ENCODE measurements around the gene SPAST. TPM values are rescaled to one million over a fixed set of nuclear protein-coding genes. Genes with fewer than 3 reads are reported as not detected.

Gene SPAST
- total RNA-seq, 1 experiment from 2014 or later: 16.2 TPM

DNA sequence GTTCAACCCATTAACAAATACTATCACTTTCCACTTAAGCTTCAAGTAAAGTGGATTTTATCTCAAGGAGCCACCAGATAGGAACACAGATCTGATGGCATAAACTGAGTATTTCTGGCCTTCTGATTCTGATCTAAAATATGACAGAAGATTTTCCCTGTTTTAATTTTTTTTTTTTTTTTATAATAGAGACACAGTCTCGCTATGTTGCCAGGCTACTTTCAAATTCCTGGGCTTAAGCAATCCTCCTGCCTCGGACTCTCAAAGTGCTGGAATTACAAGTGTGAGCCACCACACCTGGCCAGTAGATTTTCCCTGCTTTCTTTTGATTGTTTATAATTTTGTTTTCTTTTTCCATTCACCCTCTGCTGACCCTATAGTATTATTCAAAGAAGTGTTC lies 65.7 kb downstream of the SPAST start:
- no peaks in the 10 kb centered on the region for H3K9me2 ChIP-seq (ENCODE audit: insufficient read depth)

DNA sequence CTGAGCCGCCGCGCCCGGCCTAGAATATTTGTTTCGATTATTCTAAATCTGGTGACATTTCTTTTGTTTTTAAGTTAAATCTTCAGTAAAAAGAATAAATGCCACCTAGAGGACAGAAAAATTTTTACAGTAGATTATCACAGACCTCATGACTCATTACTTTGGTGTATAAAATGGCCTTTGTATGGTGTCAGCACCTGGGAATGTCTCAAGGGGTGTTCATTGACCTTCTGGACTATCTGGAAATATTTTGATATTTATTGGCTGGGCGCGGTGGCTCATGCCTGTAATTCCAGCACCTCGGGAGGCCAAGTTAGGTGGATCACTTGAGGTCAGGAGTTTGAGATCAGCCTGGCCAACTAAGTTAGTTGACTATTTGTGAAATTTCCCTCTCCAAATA lies 72.1 kb downstream of the SPAST start:
- CTCF ChIA-PET: interaction anchor here (1.5 kb wide), 1 partner anchor 72 kb away, joined by 5 read pairs; the partner anchor contains the start of gene SPAST
- H3K4me3 ChIP-seq (replicated peaks in 1 of 2; ENCODE audit: low read depth in 1 of 2, low read length in 2 of 2): peak overlapping the region in 1 of 2 experiments; percentile 16; a peak in 2 of 4 replicates
- H3K9me3 ChIP-seq (ENCODE audit: control insufficient read depth in 1 of 2, insufficient read depth in 1 of 2, low read depth in 1 of 2, low read length in 2 of 2): no peaks in the 10 kb centered on the region
- H4K20me1 ChIP-seq (ENCODE audit: insufficient read depth): no peaks in the 10 kb centered on the region
- intact Hi-C loops (cut with micrococcal nuclease): loop anchor here (1.0 to 5.0 kb wide), 2 partner anchors 72 to 722 kb away; partner anchors contain the start of gene SPAST
- no peaks in the 10 kb centered on the region for H3K79me2 ChIP-seq (ENCODE audit: insufficient read depth, low read length)
- RAD21 ChIA-PET (ENCODE audit: low non-redundant PET in 1 of 2, low total read pairs in 2 of 2, uncharacterized antibody in 2 of 2, unreplicated experiment in 2 of 2): no interaction called here
- no peaks in the 10 kb centered on the region for H3K9me2 ChIP-seq (ENCODE audit: insufficient read depth)
- BruUV-seq (replicated peaks): no TSS peak
- peak overlapping the region; percentile 49; the same call in 1 of the 2 replicates for H3K27ac ChIP-seq (ENCODE audit: low read depth, low read length)
- H2AFZ ChIP-seq (ENCODE audit: low read depth, low read length, poor library complexity, severe bottlenecking): no peak overlapping the region
- no peaks in the 10 kb centered on the region for H3K36me3 ChIP-seq (ENCODE audit: control insufficient read depth in 1 of 2, insufficient read depth in 2 of 2, low read length in 2 of 2)
- ATAC-seq: peak; percentile 96
- H3K4me1 ChIP-seq (ENCODE audit: control insufficient read depth in 1 of 2, insufficient read depth in 2 of 2, low read length in 2 of 2): peaks cover 3 to 23% of the 10 kb centered on the region in 2 experiments; a peak in 3 of 4 replicates
- peak overlapping the region; percentile 57 for H3K4me2 ChIP-seq (ENCODE audit: low read length)
- H3K9ac ChIP-seq (ENCODE audit: low read length): peak overlapping the region; percentile 27; the same call in 1 of the 2 replicates
- POLR2A ChIA-PET: no interaction called here
- DNase-seq (ENCODE audit: low read depth, low spot score): peak; percentile 79
- no peaks in the 10 kb centered on the region for H3K27me3 ChIP-seq (ENCODE audit: insufficient read depth, low read length)
- TF ChIP-seq, protein P1, sequence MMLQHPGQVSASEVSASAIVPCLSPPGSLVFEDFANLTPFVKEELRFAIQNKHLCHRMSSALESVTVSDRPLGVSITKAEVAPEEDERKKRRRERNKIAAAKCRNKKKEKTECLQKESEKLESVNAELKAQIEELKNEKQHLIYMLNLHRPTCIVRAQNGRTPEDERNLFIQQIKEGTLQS (IDR thresholded peaks at IDR 0.05): no peak
- no peak for TF ChIP-seq EGR1 (IDR thresholded peaks at IDR 0.05; ENCODE audit: low read depth)
- TF ChIP-seq, protein P2, sequence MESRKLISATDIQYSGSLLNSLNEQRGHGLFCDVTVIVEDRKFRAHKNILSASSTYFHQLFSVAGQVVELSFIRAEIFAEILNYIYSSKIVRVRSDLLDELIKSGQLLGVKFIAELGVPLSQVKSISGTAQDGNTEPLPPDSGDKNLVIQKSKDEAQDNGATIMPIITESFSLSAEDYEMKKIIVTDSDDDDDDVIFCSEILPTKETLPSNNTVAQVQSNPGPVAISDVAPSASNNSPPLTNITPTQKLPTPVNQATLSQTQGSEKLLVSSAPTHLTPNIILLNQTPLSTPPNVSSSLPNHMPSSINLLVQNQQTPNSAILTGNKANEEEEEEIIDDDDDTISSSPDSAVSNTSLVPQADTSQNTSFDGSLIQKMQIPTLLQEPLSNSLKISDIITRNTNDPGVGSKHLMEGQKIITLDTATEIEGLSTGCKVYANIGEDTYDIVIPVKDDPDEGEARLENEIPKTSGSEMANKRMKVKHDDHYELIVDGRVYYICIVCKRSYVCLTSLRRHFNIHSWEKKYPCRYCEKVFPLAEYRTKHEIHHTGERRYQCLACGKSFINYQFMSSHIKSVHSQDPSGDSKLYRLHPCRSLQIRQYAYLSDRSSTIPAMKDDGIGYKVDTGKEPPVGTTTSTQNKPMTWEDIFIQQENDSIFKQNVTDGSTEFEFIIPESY (IDR thresholded peaks at IDR 0.05; ENCODE audit: extremely low read depth, insufficient replicate concordance, low read length): no peak
- TF ChIP-seq SIN3A (IDR thresholded peaks at IDR 0.05; ENCODE audit: low read depth): no peak
- no peak for TF ChIP-seq EZH2phosphoT487 (IDR thresholded peaks at IDR 0.05; ENCODE audit: borderline replicate concordance)
- no peak for TF ChIP-seq ZNF274 (IDR thresholded peaks at IDR 0.05; ENCODE audit: low read depth, low read length)
- TF ChIP-seq, protein P3, sequence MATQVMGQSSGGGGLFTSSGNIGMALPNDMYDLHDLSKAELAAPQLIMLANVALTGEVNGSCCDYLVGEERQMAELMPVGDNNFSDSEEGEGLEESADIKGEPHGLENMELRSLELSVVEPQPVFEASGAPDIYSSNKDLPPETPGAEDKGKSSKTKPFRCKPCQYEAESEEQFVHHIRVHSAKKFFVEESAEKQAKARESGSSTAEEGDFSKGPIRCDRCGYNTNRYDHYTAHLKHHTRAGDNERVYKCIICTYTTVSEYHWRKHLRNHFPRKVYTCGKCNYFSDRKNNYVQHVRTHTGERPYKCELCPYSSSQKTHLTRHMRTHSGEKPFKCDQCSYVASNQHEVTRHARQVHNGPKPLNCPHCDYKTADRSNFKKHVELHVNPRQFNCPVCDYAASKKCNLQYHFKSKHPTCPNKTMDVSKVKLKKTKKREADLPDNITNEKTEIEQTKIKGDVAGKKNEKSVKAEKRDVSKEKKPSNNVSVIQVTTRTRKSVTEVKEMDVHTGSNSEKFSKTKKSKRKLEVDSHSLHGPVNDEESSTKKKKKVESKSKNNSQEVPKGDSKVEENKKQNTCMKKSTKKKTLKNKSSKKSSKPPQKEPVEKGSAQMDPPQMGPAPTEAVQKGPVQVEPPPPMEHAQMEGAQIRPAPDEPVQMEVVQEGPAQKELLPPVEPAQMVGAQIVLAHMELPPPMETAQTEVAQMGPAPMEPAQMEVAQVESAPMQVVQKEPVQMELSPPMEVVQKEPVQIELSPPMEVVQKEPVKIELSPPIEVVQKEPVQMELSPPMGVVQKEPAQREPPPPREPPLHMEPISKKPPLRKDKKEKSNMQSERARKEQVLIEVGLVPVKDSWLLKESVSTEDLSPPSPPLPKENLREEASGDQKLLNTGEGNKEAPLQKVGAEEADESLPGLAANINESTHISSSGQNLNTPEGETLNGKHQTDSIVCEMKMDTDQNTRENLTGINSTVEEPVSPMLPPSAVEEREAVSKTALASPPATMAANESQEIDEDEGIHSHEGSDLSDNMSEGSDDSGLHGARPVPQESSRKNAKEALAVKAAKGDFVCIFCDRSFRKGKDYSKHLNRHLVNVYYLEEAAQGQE (IDR thresholded peaks at IDR 0.05; ENCODE audit: low read depth): no peak
- TF ChIP-seq, protein P4, sequence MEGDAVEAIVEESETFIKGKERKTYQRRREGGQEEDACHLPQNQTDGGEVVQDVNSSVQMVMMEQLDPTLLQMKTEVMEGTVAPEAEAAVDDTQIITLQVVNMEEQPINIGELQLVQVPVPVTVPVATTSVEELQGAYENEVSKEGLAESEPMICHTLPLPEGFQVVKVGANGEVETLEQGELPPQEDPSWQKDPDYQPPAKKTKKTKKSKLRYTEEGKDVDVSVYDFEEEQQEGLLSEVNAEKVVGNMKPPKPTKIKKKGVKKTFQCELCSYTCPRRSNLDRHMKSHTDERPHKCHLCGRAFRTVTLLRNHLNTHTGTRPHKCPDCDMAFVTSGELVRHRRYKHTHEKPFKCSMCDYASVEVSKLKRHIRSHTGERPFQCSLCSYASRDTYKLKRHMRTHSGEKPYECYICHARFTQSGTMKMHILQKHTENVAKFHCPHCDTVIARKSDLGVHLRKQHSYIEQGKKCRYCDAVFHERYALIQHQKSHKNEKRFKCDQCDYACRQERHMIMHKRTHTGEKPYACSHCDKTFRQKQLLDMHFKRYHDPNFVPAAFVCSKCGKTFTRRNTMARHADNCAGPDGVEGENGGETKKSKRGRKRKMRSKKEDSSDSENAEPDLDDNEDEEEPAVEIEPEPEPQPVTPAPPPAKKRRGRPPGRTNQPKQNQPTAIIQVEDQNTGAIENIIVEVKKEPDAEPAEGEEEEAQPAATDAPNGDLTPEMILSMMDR (IDR thresholded peaks at IDR 0.05 in 2 of 3, conservative IDR thresholded peaks at IDR 0.05 in 1 of 3; ENCODE audit: borderline replicate concordance in 1 of 3, insufficient read depth in 1 of 3, low read depth in 2 of 3, low read length in 2 of 3): peak; percentile 20 to 47 (median 23); a peak in 4 of 6 replicates
- peak; percentile 69 for TF ChIP-seq JUND (IDR thresholded peaks at IDR 0.05)

More for the DNA sequence above, 65.7 kb downstream of the SPAST start:
- intact Hi-C loops (cut with micrococcal nuclease): no loop called here
- no peak overlapping the region for H3K27ac ChIP-seq (ENCODE audit: low read depth, low read length)
- H3K9me3 ChIP-seq (ENCODE audit: control insufficient read depth in 1 of 2, insufficient read depth in 1 of 2, low read depth in 1 of 2, low read length in 2 of 2): no peaks in the 10 kb centered on the region
- H2AFZ ChIP-seq (ENCODE audit: low read depth, low read length, poor library complexity, severe bottlenecking): no peak overlapping the region
- H4K20me1 ChIP-seq (ENCODE audit: insufficient read depth): no peaks in the 10 kb centered on the region
- ChIA-PET CTCF (no interaction called here), POLR2A (no interaction called here), RAD21 (ENCODE audit: low non-redundant PET in 1 of 2, low total read pairs in 2 of 2, uncharacterized antibody in 2 of 2, unreplicated experiment in 2 of 2) (no interaction called here)
- TF ChIP-seq EGR1 (IDR thresholded peaks at IDR 0.05; ENCODE audit: low read depth) (no peak), ELF1 (IDR thresholded peaks at IDR 0.05; ENCODE audit: borderline replicate concordance, low read depth) (no peak), ZFX (IDR thresholded peaks at IDR 0.05) (no peak), ZNF274 (IDR thresholded peaks at IDR 0.05; ENCODE audit: low read depth, low read length) (no peak), CEBPB (IDR thresholded peaks at IDR 0.05; ENCODE audit: low read depth) (no peak), FOSL1 (IDR thresholded peaks at IDR 0.05; ENCODE audit: low read depth) (no peak)
- DNase-seq (ENCODE audit: low read depth, low spot score) (no peak), ATAC-seq (no peak)
- no peak overlapping the region for H3K4me3 ChIP-seq (replicated peaks in 1 of 2; ENCODE audit: low read depth in 1 of 2, low read length in 2 of 2)
- H3K27me3 ChIP-seq (ENCODE audit: insufficient read depth, low read length): no peaks in the 10 kb centered on the region
- no peaks in the 10 kb centered on the region for H3K4me1 ChIP-seq (ENCODE audit: control insufficient read depth in 1 of 2, insufficient read depth in 2 of 2, low read length in 2 of 2)
- H3K9ac ChIP-seq (ENCODE audit: low read length): no peak overlapping the region
- no peak overlapping the region for H3K4me2 ChIP-seq (ENCODE audit: low read length)
- no TSS peak for BruUV-seq (replicated peaks)
- H3K79me2 ChIP-seq (ENCODE audit: insufficient read depth, low read length): no peaks in the 10 kb centered on the region
- H3K36me3 ChIP-seq (ENCODE audit: control insufficient read depth in 1 of 2, insufficient read depth in 2 of 2, low read length in 2 of 2): no peaks in the 10 kb centered on the region

Data from HCT116 (cell line).